K562 (cell line): ENCODE measurements around the gene FRMD4A. TPM values are rescaled to one million over a fixed set of nuclear protein-coding genes. Genes with fewer than 3 reads are reported as not detected.

Source experiments
- ATAC-seq: fragments of 200-7000 bp; cut with Tn5 transposase; 3 replicates; pipeline ENCODE4 v1.9.1; 2020; ENCODE audit warnings: moderate library complexity
- BruUV-seq: library from RNA; stranded (reverse); fragments of 400-500 nt; replicated peaks from 2 replicates; lab custom pipeline; 2021; lab: Mats Ljungman, UMichigan
- CTCF ChIA-PET: fragments of 300-600 bp; formaldehyde crosslinking; extraction: SDS; loops from one replicate; lab custom pipeline; 2021; ENCODE audit warnings: low intra/inter-chr PET ratio; lab: Yijun Ruan, JAX
- POLR2A ChIA-PET: fragments of 300-600, 350-650 bp; sonication (Branson Sonifier 250); formaldehyde crosslinking; extraction: SDS; loops from one replicate; lab custom pipeline; 2021; ENCODE audit warnings: antibody characterized with exemption, inconsistent platforms; lab: Yijun Ruan, JAX
- DNase-seq, 4 experiments: peaks; one replicate each; pipeline versions ENCODE4 v3.0.0 to v3.0.0-alpha.2; 2011 to 2018; ENCODE audit warnings: low spot score in 3 of 4, mixed read lengths in 3 of 4; ENCODE audit errors: extremely low read depth in 1 of 4
- FAIRE-seq: peaks from 2 replicates; lab custom pipeline; 2011; peaks lifted over from hg19 to GRCh38; lab: Jason Lieb, UNC
- H2AFZ ChIP-seq: 2 replicates; pipeline ENCODE4 v1.6.0; 2011; ENCODE audit warnings: low read depth, low read length, control low read depth, inconsistent platforms
- H3K27ac ChIP-seq: fragments of 200-600 bp; 3 replicates; pipeline ENCODE4 v1.8.0; 2011; ENCODE audit warnings: low read depth, mild to moderate bottlenecking, control low read depth, inconsistent platforms, low read length, moderate library complexity, mixed read lengths; ENCODE audit errors: extremely low read depth
- H3K27me3 ChIP-seq, 2 experiments: fragments of 300-600 bp in 1 of 2; 2 replicates in 1 of 2; 3 replicates in 1 of 2; pipeline versions ENCODE4 v1.6.0 to v1.8.0; 2011; ENCODE audit warnings: inconsistent platforms in 2 of 2, low read length in 2 of 2, mild to moderate bottlenecking in 1 of 2, mixed read lengths in 1 of 2, moderate library complexity in 1 of 2; ENCODE audit not compliant: control insufficient read depth in 2 of 2, insufficient read depth in 2 of 2
- H3K36me3 ChIP-seq: fragments of 300-600 bp; 3 replicates; pipeline ENCODE4 v1.8.0; 2011; ENCODE audit warnings: mild to moderate bottlenecking, low read length, inconsistent platforms; ENCODE audit not compliant: control insufficient read depth, insufficient read depth
- H3K4me1 ChIP-seq, 2 experiments: fragments of 200-600 bp in 1 of 2; replicated peaks in 1 of 2; 2 replicates in 1 of 2; 3 replicates in 1 of 2; pipeline versions ENCODE4 v1.5.1 to v1.8.0; 2011; ENCODE audit warnings: inconsistent platforms in 2 of 2, low read length in 2 of 2, mild to moderate bottlenecking in 1 of 2, mixed read lengths in 1 of 2, moderate library complexity in 1 of 2; ENCODE audit not compliant: control insufficient read depth in 2 of 2, insufficient read depth in 2 of 2
- H3K4me2 ChIP-seq: 2 replicates; pipeline ENCODE4 v1.6.1; 2011; ENCODE audit warnings: low read length, control low read depth, inconsistent platforms, mixed read lengths; ENCODE audit not compliant: insufficient read depth
- H3K4me3 ChIP-seq: fragments of 200-600 bp; sonication (generic), shearing (Covaris generic); 2 replicates; pipeline ENCODE4 v1.5.1; 2016; ENCODE audit warnings: control low read depth, inconsistent platforms
- H3K79me2 ChIP-seq: fragments of 200-600 bp; 3 replicates; pipeline ENCODE4 v1.8.0; 2011; ENCODE audit warnings: low read length, inconsistent platforms; ENCODE audit not compliant: control insufficient read depth, insufficient read depth
- H3K9ac ChIP-seq, 2 experiments: 2 replicates each; pipeline versions ENCODE4 v1.6.0 to v1.6.1; 2011; ENCODE audit warnings: low read depth in 2 of 2, low read length in 2 of 2, control low read depth in 1 of 2, inconsistent platforms in 1 of 2, mild to moderate bottlenecking in 1 of 2, mixed read lengths in 1 of 2; ENCODE audit not compliant: insufficient read depth in 1 of 2
- H3K9me1 ChIP-seq: one replicate; pipeline ENCODE4 v1.6.0; 2011; ENCODE audit warnings: inconsistent platforms, mild to moderate bottlenecking, low read length, moderate library complexity; ENCODE audit not compliant: control insufficient read depth, insufficient read depth
- H3K9me3 ChIP-seq: replicated peaks from 2 replicates; pipeline ENCODE4 v1.5.1; 2011; ENCODE audit warnings: low read depth, low read length, inconsistent platforms; ENCODE audit not compliant: control insufficient read depth, insufficient read depth
- H4K20me1 ChIP-seq: replicated peaks from 2 replicates; pipeline ENCODE4 v1.6.1; 2011; ENCODE audit warnings: low read length, inconsistent platforms, mixed read lengths; ENCODE audit not compliant: control insufficient read depth, insufficient read depth
- ARID2 ChIP-seq: fragments of 450-650 bp; IDR thresholded peaks from 2 replicates; pipeline ENCODE4 v1.6.1; 2017; ENCODE audit warnings: antibody characterized with exemption, mild to moderate bottlenecking
- CEBPB ChIP-seq: fragments of 450-650 bp; IDR thresholded peaks from 2 replicates; pipeline ENCODE4 v1.6.1; 2016; ENCODE audit warnings: missing genetic modification characterization, missing compliant biosample characterization
- CHD4 ChIP-seq: fragments of 200-600 bp; sonication (generic); IDR thresholded peaks from 3 replicates; pipeline ENCODE4 v1.6.1; 2012; ENCODE audit warnings: low read depth, mild to moderate bottlenecking, mixed read lengths, low read length, inconsistent platforms; ENCODE audit not compliant: insufficient read depth, insufficient replicate concordance, poor library complexity, severe bottlenecking
- GTF2F1 ChIP-seq: IDR thresholded peaks from 2 replicates; pipeline ENCODE4 v1.6.1; 2011; ENCODE audit warnings: low read depth, low read length, improper control_type of control experiment
- NR1H2 ChIP-seq: sonication (generic); formaldehyde crosslinking; IDR thresholded peaks from 2 replicates; pipeline ENCODE4 v1.4.0; 2020; ENCODE audit warnings: mild to moderate bottlenecking, missing genetic modification reagents
- SMAD3 ChIP-seq: fragments of 450-650 bp; formaldehyde crosslinking; conservative IDR thresholded peaks from 2 replicates; pipeline ENCODE4 v1.4.0; 2020; ENCODE audit warnings: mild to moderate bottlenecking
- TFAM ChIP-seq: fragments of 250-450 bp; sonication (Bioruptor Pico); conservative IDR thresholded peaks from 2 replicates; pipeline ENCODE4 v1.5.0; 2021; ENCODE audit warnings: mild to moderate bottlenecking, moderate library complexity
- ZEB2 ChIP-seq: fragments of 450-650 bp; IDR thresholded peaks from 2 replicates; pipeline ENCODE4 v1.6.1; 2016
- ZNF79 ChIP-seq: fragments of 250-450 bp; sonication (Bioruptor Pico); IDR thresholded peaks from 2 replicates; pipeline ENCODE4 v1.4.0; 2020; ENCODE audit warnings: low read depth, mild to moderate bottlenecking, moderate library complexity
- WGBS: fragments of 100-300 bp; shearing (Covaris generic); methylation state at CpG from one replicate; pipeline ENCODE4 v1.1.6; 2016; ENCODE audit warnings: low coverage, mixed read lengths; ENCODE audit not compliant: insufficient coverage; ENCODE audit errors: missing lambda C conversion rate; 5-methylcytosine and 5-hydroxymethylcytosine counted together
- in situ Hi-C: fragments of 300-500 bp; cut with MboI; formaldehyde crosslinking; loops from 4 replicates; pipeline ENCODE4 v1.15.0; 2018; ENCODE audit warnings: inconsistent platforms, mixed read lengths
- intact Hi-C: fragments of 100-400 bp; cut with micrococcal nuclease; formaldehyde crosslinking; loops from 2 replicates; pipeline ENCODE4 v1.14.2; 2022
- polyA plus RNA-seq, 8 experiments: library from polyadenylated mRNA; depleted of rRNA in 4 of 8; stranded (reverse) in 5 of 8; unstranded in 3 of 8; fragments of >200 nt; fragmentation: Nextera tagmentation in 2 of 8; fragmentation: Illumina TruSeq in 1 of 8; extraction: Ambion mirVana in 2 of 8; extraction: Trizol in 1 of 8; gene quantifications; 2 replicates each; pipeline versions ENCODE4 v1.2.1 to v1.2.3, GENCODE V29; 2011 to 2014; ENCODE audit warnings: inconsistent platforms in 1 of 8, missing spikeins in 1 of 8
- total RNA-seq, 7 experiments: library from RNA; depleted of rRNA in 6 of 7; stranded (reverse); fragments of >200 nt in 6 of 7; fragmentation: Illumina TruSeq in 2 of 7; extraction: Trizol in 2 of 7; gene quantifications; 2 replicates each; pipeline versions ENCODE4 v1.2.1 to v1.2.3, GENCODE V29; 2011 to 2021; ENCODE audit warnings: low replicate concordance in 1 of 7
- TF ChIP-seq, protein P1 (sequence below): fragments of 250-450 bp; sonication (Bioruptor Pico); IDR thresholded peaks from 2 replicates; pipeline ENCODE4 v1.9.0; 2021; ENCODE audit warnings: mild to moderate bottlenecking, inconsistent platforms
- TF ChIP-seq, protein P2 (sequence below): fragments of 150-350 bp; conservative IDR thresholded peaks from 2 replicates; pipeline ENCODE4 v1.6.1; 2014; ENCODE audit warnings: low read length
- TF ChIP-seq, protein P3 (sequence below): fragments of 250-450 bp; sonication (Bioruptor Pico); IDR thresholded peaks from 2 replicates; pipeline ENCODE4 v1.6.1; 2021; ENCODE audit warnings: mild to moderate bottlenecking
- TF ChIP-seq, protein P4 (sequence below): fragments of 250-450 bp; sonication (Bioruptor Pico); IDR thresholded peaks from 2 replicates; pipeline ENCODE4 v1.9.0; 2021; ENCODE audit warnings: mild to moderate bottlenecking

The FRMD4A gene
- total and polyA plus RNA-seq, 9 of the 15 experiments (the other 6 are each of a cell fraction or from before 2014, with no cell fraction given), result 0.80 to 5.2 (median 3.0) TPM

DNA sequence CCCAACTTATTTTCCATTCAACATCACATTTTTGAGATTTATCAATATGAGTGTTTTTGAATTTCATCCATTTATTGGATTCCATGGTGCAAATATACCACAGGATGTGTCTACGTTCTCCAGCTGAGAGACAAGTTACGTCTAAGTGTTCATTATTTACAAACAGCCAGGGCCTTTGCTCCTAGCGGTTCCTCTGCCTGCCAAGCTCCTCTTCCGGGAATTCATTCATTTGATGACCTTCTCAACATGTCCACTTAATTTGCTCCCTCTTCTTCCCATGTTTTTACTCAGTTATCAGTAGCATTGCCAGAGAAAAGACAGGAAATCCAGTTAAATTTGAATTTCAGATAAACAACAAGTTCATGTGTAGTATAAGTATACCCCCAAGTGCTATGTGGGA, 422.2 kb downstream of the FRMD4A start (continued):
- TF ChIP-seq, protein P1, sequence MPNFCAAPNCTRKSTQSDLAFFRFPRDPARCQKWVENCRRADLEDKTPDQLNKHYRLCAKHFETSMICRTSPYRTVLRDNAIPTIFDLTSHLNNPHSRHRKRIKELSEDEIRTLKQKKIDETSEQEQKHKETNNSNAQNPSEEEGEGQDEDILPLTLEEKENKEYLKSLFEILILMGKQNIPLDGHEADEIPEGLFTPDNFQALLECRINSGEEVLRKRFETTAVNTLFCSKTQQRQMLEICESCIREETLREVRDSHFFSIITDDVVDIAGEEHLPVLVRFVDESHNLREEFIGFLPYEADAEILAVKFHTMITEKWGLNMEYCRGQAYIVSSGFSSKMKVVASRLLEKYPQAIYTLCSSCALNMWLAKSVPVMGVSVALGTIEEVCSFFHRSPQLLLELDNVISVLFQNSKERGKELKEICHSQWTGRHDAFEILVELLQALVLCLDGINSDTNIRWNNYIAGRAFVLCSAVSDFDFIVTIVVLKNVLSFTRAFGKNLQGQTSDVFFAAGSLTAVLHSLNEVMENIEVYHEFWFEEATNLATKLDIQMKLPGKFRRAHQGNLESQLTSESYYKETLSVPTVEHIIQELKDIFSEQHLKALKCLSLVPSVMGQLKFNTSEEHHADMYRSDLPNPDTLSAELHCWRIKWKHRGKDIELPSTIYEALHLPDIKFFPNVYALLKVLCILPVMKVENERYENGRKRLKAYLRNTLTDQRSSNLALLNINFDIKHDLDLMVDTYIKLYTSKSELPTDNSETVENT (CRISPR knock-in tag), result no peak
- TF ChIP-seq ARID2, result no peak
- TF ChIP-seq ZEB2, result no peak

DNA sequence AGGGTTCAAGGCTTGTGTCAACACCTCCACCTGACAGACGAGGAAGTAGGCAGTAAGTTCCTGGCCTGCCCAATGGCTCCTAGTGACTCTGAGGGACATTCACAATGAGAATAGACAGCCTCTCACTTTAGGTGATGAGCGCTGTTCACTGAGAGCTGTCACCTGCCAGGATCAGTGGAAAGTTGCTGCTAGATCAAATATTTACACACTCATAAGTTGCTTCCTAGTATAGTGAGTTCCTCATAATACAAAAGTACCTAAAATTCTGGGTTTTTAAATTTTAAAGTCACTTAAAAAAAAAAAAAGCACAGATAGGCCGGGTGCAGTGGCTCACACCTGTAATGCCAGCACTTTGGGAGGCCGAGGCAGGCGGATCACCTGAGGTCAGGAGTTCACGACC, 423.2 kb downstream of the FRMD4A start:
- Histone ChIP-seq H3K36me3 (no peaks in the 10 kb centered on the region), H3K9me1 (no peaks in the 10 kb centered on the region), H3K4me2 (no peak overlapping the region), H3K4me1 (no peaks in the 10 kb centered on the region), H3K27me3 (peaks cover 2 to 15% of the 10 kb centered on the region in 2 experiments; a peak in 3 of 5 replicates), H3K4me3 (no peak overlapping the region), H3K9me3 (no peaks in the 10 kb centered on the region), H3K27ac (no peak overlapping the region), H3K79me2 (no peaks in the 10 kb centered on the region), H2AFZ (no peak overlapping the region), H4K20me1 (no peaks in the 10 kb centered on the region), H3K9ac (no peak overlapping the region)
- CTCF ChIA-PET, result no interaction called here
- BruUV-seq, result no TSS peak
- 2% methylated on average over 6 of the region's 6 CpGs for WGBS
- in situ Hi-C loops (no loop called here), intact Hi-C loops (no loop called here)
- TF ChIP-seq SMAD3 (CRISPR knock-in tag) (no peak), NR1H2 (CRISPR knock-in tag) (no peak), GTF2F1 (no peak), TFAM (no peak), ZNF79 (CRISPR knock-in tag) (no peak), CHD4 (no peak), CEBPB (tag) (no peak)
- TF ChIP-seq, protein P2, sequence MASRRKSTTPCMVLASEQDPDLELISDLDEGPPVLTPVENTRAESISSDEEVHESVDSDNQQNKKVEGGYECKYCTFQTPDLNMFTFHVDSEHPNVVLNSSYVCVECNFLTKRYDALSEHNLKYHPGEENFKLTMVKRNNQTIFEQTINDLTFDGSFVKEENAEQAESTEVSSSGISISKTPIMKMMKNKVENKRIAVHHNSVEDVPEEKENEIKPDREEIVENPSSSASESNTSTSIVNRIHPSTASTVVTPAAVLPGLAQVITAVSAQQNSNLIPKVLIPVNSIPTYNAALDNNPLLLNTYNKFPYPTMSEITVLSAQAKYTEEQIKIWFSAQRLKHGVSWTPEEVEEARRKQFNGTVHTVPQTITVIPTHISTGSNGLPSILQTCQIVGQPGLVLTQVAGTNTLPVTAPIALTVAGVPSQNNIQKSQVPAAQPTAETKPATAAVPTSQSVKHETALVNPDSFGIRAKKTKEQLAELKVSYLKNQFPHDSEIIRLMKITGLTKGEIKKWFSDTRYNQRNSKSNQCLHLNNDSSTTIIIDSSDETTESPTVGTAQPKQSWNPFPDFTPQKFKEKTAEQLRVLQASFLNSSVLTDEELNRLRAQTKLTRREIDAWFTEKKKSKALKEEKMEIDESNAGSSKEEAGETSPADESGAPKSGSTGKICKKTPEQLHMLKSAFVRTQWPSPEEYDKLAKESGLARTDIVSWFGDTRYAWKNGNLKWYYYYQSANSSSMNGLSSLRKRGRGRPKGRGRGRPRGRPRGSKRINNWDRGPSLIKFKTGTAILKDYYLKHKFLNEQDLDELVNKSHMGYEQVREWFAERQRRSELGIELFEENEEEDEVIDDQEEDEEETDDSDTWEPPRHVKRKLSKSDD, result no peak
- TF ChIP-seq, protein P3, sequence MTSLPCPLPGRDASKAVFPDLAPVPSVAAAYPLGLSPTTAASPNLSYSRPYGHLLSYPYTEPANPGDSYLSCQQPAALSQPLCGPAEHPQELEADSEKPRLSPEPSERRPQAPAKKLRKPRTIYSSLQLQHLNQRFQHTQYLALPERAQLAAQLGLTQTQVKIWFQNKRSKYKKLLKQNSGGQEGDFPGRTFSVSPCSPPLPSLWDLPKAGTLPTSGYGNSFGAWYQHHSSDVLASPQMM (CRISPR knock-in tag), result no peak
- TF ChIP-seq, protein P4, sequence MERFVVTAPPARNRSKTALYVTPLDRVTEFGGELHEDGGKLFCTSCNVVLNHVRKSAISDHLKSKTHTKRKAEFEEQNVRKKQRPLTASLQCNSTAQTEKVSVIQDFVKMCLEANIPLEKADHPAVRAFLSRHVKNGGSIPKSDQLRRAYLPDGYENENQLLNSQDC, result no peak
- no peak for ATAC-seq
- POLR2A ChIA-PET, result no interaction called here
- FAIRE-seq, result no peak
- no peak for DNase-seq
